ENCODE data around the gene ERICH6. TPM values are rescaled to one million over a fixed set of nuclear protein-coding genes. Genes with fewer than 3 reads are reported as not detected.

ERICH6 gene
- total and polyA plus RNA-seq, 10 of the 15 experiments (the other 5 are each of a cell fraction or from before 2014, with no cell fraction given): 0.04 to 0.40 (median 0.22) TPM; not detected in 6

GRCh38 chr3:150613709-150614480, 89.8 kb downstream of the ERICH6 start:
- peaks cover 6 to 7% of the 10 kb centered on the region in 2 experiments for H3K36me3 ChIP-seq (ENCODE audit: control insufficient read depth in 2 of 2, insufficient read depth in 2 of 2, low read length in 1 of 2)
- no peak overlapping the region for H3K4me3 ChIP-seq
- TSS peak; percentile 5 for BruUV-seq (replicated peaks)
- no peak overlapping the region for H2AFZ ChIP-seq (ENCODE audit: control insufficient read depth, low read depth, low read length)
- H3K27ac ChIP-seq (ENCODE audit: control insufficient read depth, insufficient read depth): no peak overlapping the region
- no peak overlapping the region for H3K4me2 ChIP-seq (ENCODE audit: control insufficient read depth, insufficient read depth)
- SMC1A ChIA-PET (ENCODE audit: uncharacterized antibody, unreplicated experiment): interaction anchor here (0.6 to 2.3 kb wide), 7 partner anchors 15 to 148 kb away, joined by 3 to 6 read pairs (median 4); no protein-coding TSS in a partner anchor
- FAIRE-seq (no peak), ATAC-seq (no peak), DNase-seq (ENCODE audit: low read depth, low spot score) (no peak)
- TF ChIP-seq SREBF2 (IDR thresholded peaks at IDR 0.05; ENCODE audit: low read length) (no peak), MEF2B (IDR thresholded peaks at IDR 0.05; ENCODE audit: partially characterized antibody, poor library complexity, severe bottlenecking) (no peak), PAX5 (IDR thresholded peaks at IDR 0.05; ENCODE audit: borderline replicate concordance, low read depth, low read length) (no peak)
- H3K79me2 ChIP-seq (ENCODE audit: control insufficient read depth, insufficient read depth, low read length): peaks cover 79% of the 10 kb centered on the region
- 0% methylated on average over 2 of the region's 2 CpGs for WGBS (ENCODE audit: insufficient coverage, insufficient replicate concordance, low lambda C conversion rate, missing lambda C conversion rate)
- intact Hi-C loops (cut with micrococcal nuclease; ENCODE audit: unreplicated experiment) (no loop called here), in situ Hi-C loops (cut with MboI) (no loop called here)
- RAD21 ChIA-PET (ENCODE audit: unreplicated experiment): interaction anchor here (0.9 to 1.6 kb wide), 5 partner anchors 8 to 328 kb away, joined by 3 to 4 read pairs (median 3); no protein-coding TSS in a partner anchor
- no peaks in the 10 kb centered on the region for H3K27me3 ChIP-seq (replicated peaks in 1 of 2; ENCODE audit: control insufficient read depth in 2 of 2, insufficient read depth in 2 of 2, low read length in 1 of 2)
- CTCF ChIA-PET: interaction anchor here (0.6 to 1.0 kb wide), 5 partner anchors 13 to 133 kb away, joined by 3 to 4 read pairs (median 3); no protein-coding TSS in a partner anchor
- peaks cover 6% of the 10 kb centered on the region for H4K20me1 ChIP-seq (ENCODE audit: control insufficient read depth, insufficient read depth)
- H3K9me3 ChIP-seq (replicated peaks; ENCODE audit: control insufficient read depth, insufficient read depth, low read length): peaks cover 2% of the 10 kb centered on the region; the same call in 2 of the 3 replicates
- POLR2A ChIA-PET: interaction anchor here (0.6 to 1.5 kb wide), 4 partner anchors 11 to 100 kb away, joined by 3 to 4 read pairs (median 3); partner anchors contain the start of gene SELENOT
- H3K4me1 ChIP-seq (ENCODE audit: control insufficient read depth, insufficient read depth, low read length): peaks cover 11% of the 10 kb centered on the region
- H3K9ac ChIP-seq (ENCODE audit: control insufficient read depth, insufficient read depth, low read length): no peak overlapping the region

GRCh38 chr3:150613034-150613433, 90.7 kb downstream of the ERICH6 start:
- H2AFZ ChIP-seq (ENCODE audit: control insufficient read depth, low read depth, low read length): no peak overlapping the region
- no peak overlapping the region for H3K9ac ChIP-seq (ENCODE audit: control insufficient read depth, insufficient read depth, low read length)
- WGBS (ENCODE audit: insufficient coverage, insufficient replicate concordance, low lambda C conversion rate, missing lambda C conversion rate): 100% methylated on average over 2 of the region's 2 CpGs
- H3K27me3 ChIP-seq (replicated peaks in 1 of 2; ENCODE audit: control insufficient read depth in 2 of 2, insufficient read depth in 2 of 2, low read length in 1 of 2): no peaks in the 10 kb centered on the region
- H4K20me1 ChIP-seq (ENCODE audit: control insufficient read depth, insufficient read depth): peaks cover 6% of the 10 kb centered on the region
- ATAC-seq (no peak), FAIRE-seq (no peak), DNase-seq (ENCODE audit: low read depth, low spot score) (no peak)
- H3K27ac ChIP-seq (ENCODE audit: control insufficient read depth, insufficient read depth): no peak overlapping the region
- CTCF ChIA-PET: interaction anchor here (1.2 to 1.3 kb wide), 2 partner anchors 14 to 252 kb away, joined by 3 read pairs; no protein-coding TSS in a partner anchor
- peaks cover 15% of the 10 kb centered on the region for H3K4me1 ChIP-seq (ENCODE audit: control insufficient read depth, insufficient read depth, low read length)
- intact Hi-C loops (cut with micrococcal nuclease; ENCODE audit: unreplicated experiment) (no loop called here), in situ Hi-C loops (cut with MboI) (no loop called here)
- no peak overlapping the region for H3K4me3 ChIP-seq
- BruUV-seq (replicated peaks): no TSS peak
- H3K9me3 ChIP-seq (replicated peaks; ENCODE audit: control insufficient read depth, insufficient read depth, low read length): peaks cover 2% of the 10 kb centered on the region; the same call in 2 of the 3 replicates
- H3K79me2 ChIP-seq (ENCODE audit: control insufficient read depth, insufficient read depth, low read length): peaks cover 79% of the 10 kb centered on the region
- SMC1A ChIA-PET (ENCODE audit: uncharacterized antibody, unreplicated experiment): interaction anchor here (0.6 to 2.3 kb wide), 6 partner anchors 9 to 149 kb away, joined by 3 to 6 read pairs (median 3); partner anchors contain the start of gene SELENOT
- POLR2A ChIA-PET: interaction anchor here (1.5 kb wide), 2 partner anchors 10 to 13 kb away, joined by 3 read pairs; partner anchors contain the start of gene SELENOT
- no peak overlapping the region for H3K4me2 ChIP-seq (ENCODE audit: control insufficient read depth, insufficient read depth)
- RAD21 ChIA-PET (ENCODE audit: unreplicated experiment): interaction anchor here (0.8 to 1.6 kb wide), 3 partner anchors 10 to 22 kb away, joined by 3 read pairs; partner anchors contain the start of gene SELENOT
- H3K36me3 ChIP-seq (ENCODE audit: control insufficient read depth in 2 of 2, insufficient read depth in 2 of 2, low read length in 1 of 2): peaks cover 6 to 7% of the 10 kb centered on the region in 2 experiments
- TF ChIP-seq IRF5 (IDR thresholded peaks at IDR 0.05; ENCODE audit: borderline replicate concordance): no peak
- no peak for TF ChIP-seq CHD1 (IDR thresholded peaks at IDR 0.05; ENCODE audit: low read depth, low read length)
- TF ChIP-seq TCF7 (IDR thresholded peaks at IDR 0.05; ENCODE audit: borderline replicate concordance): no peak
- TF ChIP-seq WRNIP1 (IDR thresholded peaks at IDR 0.05; ENCODE audit: borderline replicate concordance, low read depth, low read length): no peak
- TF ChIP-seq IRF3 (IDR thresholded peaks at IDR 0.05): no peak
- no peak for TF ChIP-seq RUNX3 (IDR thresholded peaks at IDR 0.05; ENCODE audit: low read length)
- TF ChIP-seq ZNF217 (IDR thresholded peaks at IDR 0.05): no peak
- no peak for TF ChIP-seq ZNF384 (IDR thresholded peaks at IDR 0.05; ENCODE audit: borderline replicate concordance, low read depth, low read length)
- no peak for TF ChIP-seq ASH2L (IDR thresholded peaks at IDR 0.05; ENCODE audit: borderline replicate concordance, low read depth)
- no peak for TF ChIP-seq TCF12 (IDR thresholded peaks at IDR 0.05; ENCODE audit: low read depth, low read length)
- no peak for TF ChIP-seq JUND (IDR thresholded peaks at IDR 0.05; ENCODE audit: low read depth, low read length)
- TF ChIP-seq YY1 (IDR thresholded peaks at IDR 0.05; ENCODE audit: low read depth, low read length): no peak
